Measurements from ENCODE around the gene RCAN1.

DNA sequence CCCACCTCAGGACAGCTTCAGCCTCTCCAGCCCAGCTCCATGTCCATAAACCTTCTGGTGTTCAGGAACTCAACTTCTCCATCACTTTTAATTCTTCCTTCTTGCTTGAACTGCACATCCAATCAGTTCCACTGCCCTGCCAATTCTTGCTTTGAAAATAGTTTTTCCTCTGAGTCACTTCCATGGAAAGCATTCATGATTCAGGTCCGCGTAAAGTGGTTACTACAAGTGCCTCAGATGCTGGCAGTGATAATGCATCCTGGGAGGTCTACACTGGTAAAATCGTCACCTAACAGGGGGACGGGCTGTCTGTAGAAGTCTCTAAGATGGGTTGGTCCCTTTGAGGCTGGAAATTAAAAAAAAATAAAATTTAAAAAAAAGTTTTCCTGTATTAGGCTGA is 25.9 kb upstream of the RCAN1 start:
- TF ChIP-seq POLR2AphosphoS5 (IDR thresholded peaks at IDR 0.05), result no peak
- TF ChIP-seq, protein P1, sequence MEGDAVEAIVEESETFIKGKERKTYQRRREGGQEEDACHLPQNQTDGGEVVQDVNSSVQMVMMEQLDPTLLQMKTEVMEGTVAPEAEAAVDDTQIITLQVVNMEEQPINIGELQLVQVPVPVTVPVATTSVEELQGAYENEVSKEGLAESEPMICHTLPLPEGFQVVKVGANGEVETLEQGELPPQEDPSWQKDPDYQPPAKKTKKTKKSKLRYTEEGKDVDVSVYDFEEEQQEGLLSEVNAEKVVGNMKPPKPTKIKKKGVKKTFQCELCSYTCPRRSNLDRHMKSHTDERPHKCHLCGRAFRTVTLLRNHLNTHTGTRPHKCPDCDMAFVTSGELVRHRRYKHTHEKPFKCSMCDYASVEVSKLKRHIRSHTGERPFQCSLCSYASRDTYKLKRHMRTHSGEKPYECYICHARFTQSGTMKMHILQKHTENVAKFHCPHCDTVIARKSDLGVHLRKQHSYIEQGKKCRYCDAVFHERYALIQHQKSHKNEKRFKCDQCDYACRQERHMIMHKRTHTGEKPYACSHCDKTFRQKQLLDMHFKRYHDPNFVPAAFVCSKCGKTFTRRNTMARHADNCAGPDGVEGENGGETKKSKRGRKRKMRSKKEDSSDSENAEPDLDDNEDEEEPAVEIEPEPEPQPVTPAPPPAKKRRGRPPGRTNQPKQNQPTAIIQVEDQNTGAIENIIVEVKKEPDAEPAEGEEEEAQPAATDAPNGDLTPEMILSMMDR (IDR thresholded peaks at IDR 0.05 in 8 of 11, conservative IDR thresholded peaks at IDR 0.05 in 3 of 11), result no peak
- no peak for TF ChIP-seq POLR2A (IDR thresholded peaks at IDR 0.05)
